NK-92 (cell line): ENCODE data around the gene DMRTB1.

Experiments used
- DNase-seq: peaks from one replicate; lab custom pipeline; 2025; ENCODE audit not compliant: unreplicated experiment; lab: John Stamatoyannopoulos, UW

DMRTB1 gene

DNA sequence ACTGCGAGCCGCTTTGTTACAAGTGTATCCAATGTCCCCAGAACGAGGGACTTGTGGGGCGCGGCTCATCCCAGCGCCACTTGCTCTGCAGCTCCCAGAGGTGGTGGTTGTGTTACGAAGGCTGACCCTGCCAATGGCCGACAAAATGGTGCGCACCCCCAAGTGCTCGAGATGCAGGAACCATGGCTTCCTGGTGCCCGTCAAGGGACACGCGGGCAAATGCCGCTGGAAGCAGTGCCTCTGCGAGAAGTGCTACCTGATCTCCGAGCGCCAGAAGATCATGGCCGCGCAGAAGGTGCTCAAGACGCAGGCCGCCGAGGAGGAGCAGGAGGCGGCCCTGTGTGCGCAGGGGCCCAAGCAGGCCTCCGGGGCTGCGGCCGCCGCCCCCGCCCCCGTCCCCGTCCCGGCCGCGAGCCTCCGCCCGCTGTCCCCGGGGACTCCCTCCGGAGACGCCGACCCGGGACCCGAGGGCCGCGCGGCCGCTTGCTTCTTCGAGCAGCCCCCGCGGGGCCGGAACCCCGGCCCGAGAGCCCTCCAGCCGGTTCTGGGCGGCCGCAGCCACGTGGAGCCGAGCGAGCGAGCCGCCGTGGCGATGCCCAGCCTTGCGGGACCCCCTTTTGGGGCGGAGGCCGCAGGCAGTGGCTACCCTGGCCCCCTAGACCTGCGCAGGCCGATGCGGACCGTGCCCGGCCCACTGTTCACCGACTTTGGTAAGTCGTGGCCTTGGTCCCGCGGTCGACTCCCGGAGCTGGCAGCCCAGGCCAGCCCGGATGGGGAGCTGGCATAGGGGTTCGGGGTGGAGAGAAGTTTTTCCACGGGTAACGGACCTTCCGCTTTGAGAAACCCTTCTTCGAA is at the start of gene DMRTB1:
TSS of gene DMRTB1 (plus strand) at position 79 of the 855 bp plus-strand sequence. CDS start at position 134, 55 bp downstream.
- DNase-seq = no peak

DNA sequence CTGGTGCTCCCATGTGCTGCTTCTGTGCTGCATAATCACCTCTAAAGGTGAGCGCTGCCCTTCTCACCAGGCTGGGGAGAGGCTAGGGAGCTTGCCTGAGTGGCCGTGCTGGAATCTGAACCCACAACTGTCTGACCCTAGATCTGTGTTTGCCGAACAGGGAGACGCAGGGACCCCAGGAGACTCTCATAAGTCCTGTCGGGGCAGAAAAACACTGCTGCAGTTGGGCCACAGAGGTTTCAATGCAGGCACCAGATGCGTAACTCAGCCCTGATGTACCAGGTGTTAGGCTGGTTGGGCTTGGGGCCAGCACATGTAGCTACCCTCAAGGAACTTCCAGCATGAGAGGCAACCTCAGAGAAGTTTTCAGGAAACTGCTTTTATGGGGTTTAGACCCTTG is 49.5 kb upstream of the DMRTB1 start:
- DNase-seq = no peak

GRCh38 chr1:53410100-53410541 is 49.1 kb upstream of the DMRTB1 start:
- DNase-seq = no peak

- no peak for DNase-seq
Measured at GRCh38 chr1:53410701-53411100, 48.5 kb upstream of the DMRTB1 start.

GRCh38 chr1:53411541-53412152 is 47.6 kb upstream of the DMRTB1 start:
- no peak for DNase-seq

DNA sequence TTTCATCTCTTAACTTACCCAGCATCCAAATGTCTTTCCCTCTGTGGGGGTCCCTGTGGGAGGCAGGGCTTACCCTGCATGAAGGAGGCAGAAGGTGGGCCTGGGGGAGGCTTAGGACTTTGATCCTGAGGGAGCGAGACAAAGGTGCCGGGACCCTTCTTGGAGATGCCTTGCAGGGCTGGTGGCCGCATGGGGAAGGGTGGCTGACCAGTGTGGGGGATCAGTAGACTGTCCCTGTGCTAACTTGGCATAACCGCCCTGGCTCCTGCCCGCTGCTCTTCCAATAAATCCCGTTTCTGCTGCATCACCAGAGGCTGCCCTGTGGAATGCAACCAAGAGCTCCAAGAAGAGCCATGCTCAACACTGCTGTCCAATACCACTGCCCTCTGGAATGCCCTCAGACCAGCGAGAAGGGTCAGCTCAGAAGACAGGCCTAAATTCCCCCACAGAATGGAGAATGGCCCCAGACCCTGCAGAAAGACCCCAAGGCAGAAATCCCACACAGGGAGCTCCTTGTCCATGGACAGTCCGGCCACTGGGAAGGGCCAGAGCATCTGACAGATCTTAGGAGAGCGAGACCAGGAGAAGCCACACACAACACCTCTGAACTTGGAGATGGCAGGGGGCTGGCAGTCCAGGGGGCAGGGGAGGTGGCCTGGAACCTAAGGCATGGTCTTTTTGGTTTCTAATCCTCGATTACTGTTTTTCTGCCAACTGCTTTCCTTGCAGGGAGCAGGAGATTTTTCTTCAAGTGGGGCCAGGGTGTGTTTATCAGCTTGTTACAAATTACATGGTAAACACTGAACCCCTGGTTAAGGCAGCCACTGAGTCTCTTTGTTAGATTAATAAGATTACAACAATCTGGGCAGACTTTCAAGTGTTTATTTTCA is 46.7 kb upstream of the DMRTB1 start:
- no peak for DNase-seq

GRCh38 chr1:53413175-53414001 is 45.8 kb upstream of the DMRTB1 start:
- DNase-seq = no peak

GRCh38 chr1:53414632-53415031 is 44.6 kb upstream of the DMRTB1 start:
- DNase-seq = no peak

GRCh38 chr1:53415432-53415831 is 43.8 kb upstream of the DMRTB1 start:
- DNase-seq = no peak

- DNase-seq = no peak
Measured at GRCh38 chr1:53416269-53416813, 42.9 kb upstream of the DMRTB1 start.

- no peak for DNase-seq
Measured at GRCh38 chr1:53417074-53417511, 42.1 kb upstream of the DMRTB1 start.

DNA sequence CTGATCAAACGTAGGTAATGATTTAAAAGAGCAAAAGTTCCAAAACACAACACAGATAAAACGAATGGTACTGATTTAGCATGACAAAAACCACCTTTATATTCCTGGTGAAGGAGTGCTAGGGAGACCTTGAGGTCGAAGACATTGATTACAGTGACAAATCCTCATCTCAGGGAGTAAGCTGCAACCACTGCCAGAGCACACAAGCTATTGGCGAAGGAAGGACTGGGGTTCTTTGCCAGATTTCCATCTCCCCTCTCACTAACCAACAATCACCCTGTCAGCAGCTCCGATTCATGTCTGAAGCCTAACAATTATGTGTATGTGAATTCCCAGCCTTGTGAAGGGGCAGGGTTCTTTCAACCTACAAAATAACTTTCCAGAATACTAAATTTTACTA is 40.2 kb upstream of the DMRTB1 start:
- DNase-seq = no peak

DNA sequence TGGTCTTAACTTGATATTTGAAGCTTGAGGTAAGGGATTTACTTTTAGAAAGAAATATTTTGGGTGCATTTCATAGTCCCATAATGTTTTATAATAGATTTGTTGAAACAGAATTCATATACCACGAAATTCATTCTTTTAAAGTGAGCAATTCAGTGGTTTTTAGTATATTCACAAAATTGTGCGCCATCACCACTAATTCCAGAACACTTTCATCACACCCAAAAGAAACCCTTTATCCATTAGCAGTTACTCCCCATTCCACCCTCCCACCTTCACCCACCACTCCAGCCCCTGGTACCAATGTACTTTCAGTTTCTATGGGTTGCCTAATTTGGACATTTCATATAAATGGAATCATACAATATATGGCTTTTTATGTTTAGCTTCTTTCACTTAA is 38.9 kb upstream of the DMRTB1 start:
- no peak for DNase-seq

DNA sequence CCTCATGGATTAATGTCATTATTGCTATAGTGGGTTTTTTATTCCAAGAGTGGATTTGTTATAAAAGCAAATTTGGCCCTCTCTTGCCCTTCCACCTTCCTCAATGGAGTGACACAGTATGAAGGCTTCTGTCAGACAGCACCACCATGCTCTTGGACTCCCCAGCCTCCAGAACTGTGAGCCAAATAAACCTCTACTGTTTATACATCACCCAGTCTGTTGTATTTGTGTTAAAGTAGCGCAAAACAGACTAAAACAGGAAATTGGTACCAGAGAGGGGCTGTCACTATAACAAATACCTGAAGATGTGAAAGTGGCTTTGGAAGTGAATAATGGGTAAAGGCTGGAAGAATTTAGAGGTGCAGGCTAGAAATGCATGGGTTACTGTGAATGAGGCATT is 38.0 kb upstream of the DMRTB1 start:
- no peak for DNase-seq

- DNase-seq = no peak
Measured at GRCh38 chr1:53430261-53430660, 28.9 kb upstream of the DMRTB1 start.

- DNase-seq = no peak
Measured at GRCh38 chr1:53430779-53431178, 28.4 kb upstream of the DMRTB1 start.

GRCh38 chr1:53431244-53431643 is 28.0 kb upstream of the DMRTB1 start:
- DNase-seq = no peak

DNA sequence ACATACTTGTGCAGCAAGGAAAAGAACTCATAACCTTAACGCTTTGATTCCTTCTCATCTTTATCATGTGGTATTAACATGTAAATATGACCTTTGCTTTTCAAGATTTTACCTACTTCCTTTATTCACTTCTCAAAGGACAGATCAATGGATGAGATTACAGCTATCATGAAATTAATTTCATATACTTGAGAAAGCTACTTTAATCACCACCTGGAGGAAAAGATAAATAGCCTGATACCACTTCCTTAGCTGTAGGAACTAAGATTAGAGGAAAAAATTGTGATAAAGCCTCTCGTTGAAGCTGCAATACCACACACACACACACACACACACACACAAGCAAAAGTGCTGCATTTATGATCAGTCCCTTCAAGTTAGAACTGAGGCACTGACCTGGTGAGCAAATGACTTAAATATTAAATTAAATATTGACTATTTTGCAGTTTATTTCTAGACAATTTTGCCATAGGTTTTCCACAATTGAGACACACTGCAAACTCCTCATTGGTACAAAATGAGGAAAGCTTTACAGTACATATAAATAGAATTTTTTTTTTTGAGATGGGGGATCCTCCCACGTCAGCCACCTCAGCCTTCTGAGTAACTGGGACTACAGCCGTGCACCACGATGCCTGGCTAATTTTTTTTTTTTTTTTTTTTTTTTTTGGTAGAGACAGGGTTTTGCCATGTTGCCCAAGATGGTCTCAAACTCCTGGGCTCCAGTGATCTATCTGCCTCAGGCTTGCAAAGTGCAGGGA is 27.2 kb upstream of the DMRTB1 start:
- DNase-seq = no peak

DNA sequence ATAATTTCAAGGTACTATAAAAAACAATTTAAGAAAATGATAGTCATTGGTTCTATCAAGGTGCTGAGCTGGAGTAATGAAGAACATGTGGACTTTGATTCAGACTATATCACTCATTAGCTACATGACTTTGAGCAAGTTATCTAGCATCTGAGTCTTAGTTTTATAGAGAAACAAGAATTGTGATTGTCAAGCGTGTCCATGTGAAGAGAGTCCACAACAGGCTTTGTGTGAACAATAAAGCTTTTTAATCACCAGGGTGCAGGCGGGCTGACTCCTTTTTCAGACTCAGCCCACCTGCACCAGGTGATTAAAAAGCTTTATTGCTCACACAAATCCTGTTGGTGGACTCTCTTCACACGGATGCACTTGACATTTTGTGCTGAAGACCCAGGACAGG is 26.6 kb upstream of the DMRTB1 start:
- DNase-seq = no peak
